ENCODE data around the gene CD300LF. TPM values are rescaled to one million over a fixed set of nuclear protein-coding genes. Genes with fewer than 3 reads are reported as not detected.

CD300LF gene
- polyA plus RNA-seq, 1 donor (not counting 4 experiments of a cell fraction or from before 2014, with no cell fraction given), result not detected

GRCh38 chr17:74663561-74663960 is 49.2 kb downstream of the CD300LF start:
- Histone ChIP-seq H3K4me1 (ENCODE audit: control insufficient read depth, extremely low read depth, insufficient read depth, low read length) (no peaks in the 10 kb centered on the region), H3K9ac (ENCODE audit: control insufficient read depth, extremely low read depth, insufficient read depth, low read length) (no peak overlapping the region), H3K36me3 (ENCODE audit: control insufficient read depth in 2 of 2, extremely low read depth in 1 of 2, insufficient read depth in 2 of 2, low read length in 2 of 2) (no peaks in the 10 kb centered on the region), H3K4me2 (ENCODE audit: control insufficient read depth, extremely low read depth, insufficient read depth, low read depth, low read length) (no peak overlapping the region), H3K9me3 (ENCODE audit: control insufficient read depth, low read depth, low read length) (no peaks in the 10 kb centered on the region), H2AFZ (ENCODE audit: control insufficient read depth, low read length) (no peak overlapping the region), H3K9me1 (ENCODE audit: control insufficient read depth, extremely low read depth, insufficient read depth, low read length) (no peaks in the 10 kb centered on the region), H3K79me2 (ENCODE audit: control insufficient read depth, insufficient read depth, low read length) (no peaks in the 10 kb centered on the region), H3K27me3 (ENCODE audit: control insufficient read depth, extremely low read depth, insufficient read depth, low read length) (no peaks in the 10 kb centered on the region), H4K20me1 (ENCODE audit: control insufficient read depth, extremely low read depth, insufficient read depth, low read length) (no peaks in the 10 kb centered on the region), H3K4me3 (ENCODE audit: control insufficient read depth in 2 of 3, extremely low read depth in 1 of 3, insufficient read depth in 2 of 3, low read depth in 1 of 3, low read length in 3 of 3) (no peak overlapping the region), H3K27ac (ENCODE audit: control insufficient read depth, insufficient read depth, low read length) (no peak overlapping the region)
- FAIRE-seq (no peak), DNase-seq (ENCODE audit: low read depth, low spot score) (no peak)
- dilution Hi-C loops (cut with MboI; ENCODE audit: extremely low pct_ligation_motif_present, low sequenced_read_pairs), result no loop called here
- no peak for TF ChIP-seq EZH2 (IDR thresholded peaks at IDR 0.05; ENCODE audit: low read length)
- TF ChIP-seq, protein P1, sequence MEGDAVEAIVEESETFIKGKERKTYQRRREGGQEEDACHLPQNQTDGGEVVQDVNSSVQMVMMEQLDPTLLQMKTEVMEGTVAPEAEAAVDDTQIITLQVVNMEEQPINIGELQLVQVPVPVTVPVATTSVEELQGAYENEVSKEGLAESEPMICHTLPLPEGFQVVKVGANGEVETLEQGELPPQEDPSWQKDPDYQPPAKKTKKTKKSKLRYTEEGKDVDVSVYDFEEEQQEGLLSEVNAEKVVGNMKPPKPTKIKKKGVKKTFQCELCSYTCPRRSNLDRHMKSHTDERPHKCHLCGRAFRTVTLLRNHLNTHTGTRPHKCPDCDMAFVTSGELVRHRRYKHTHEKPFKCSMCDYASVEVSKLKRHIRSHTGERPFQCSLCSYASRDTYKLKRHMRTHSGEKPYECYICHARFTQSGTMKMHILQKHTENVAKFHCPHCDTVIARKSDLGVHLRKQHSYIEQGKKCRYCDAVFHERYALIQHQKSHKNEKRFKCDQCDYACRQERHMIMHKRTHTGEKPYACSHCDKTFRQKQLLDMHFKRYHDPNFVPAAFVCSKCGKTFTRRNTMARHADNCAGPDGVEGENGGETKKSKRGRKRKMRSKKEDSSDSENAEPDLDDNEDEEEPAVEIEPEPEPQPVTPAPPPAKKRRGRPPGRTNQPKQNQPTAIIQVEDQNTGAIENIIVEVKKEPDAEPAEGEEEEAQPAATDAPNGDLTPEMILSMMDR (optimal IDR thresholded peaks at IDR 0.05 in 1 of 3, IDR thresholded peaks at IDR 0.05 in 1 of 3, conservative IDR thresholded peaks at IDR 0.05 in 1 of 3; ENCODE audit: extremely low read depth in 1 of 3, insufficient read depth in 2 of 3, low read length in 3 of 3), result no peak

GRCh38 chr17:74659889-74660288 is 52.8 kb downstream of the CD300LF start:
- Histone ChIP-seq H3K36me3 (ENCODE audit: control insufficient read depth in 2 of 2, extremely low read depth in 1 of 2, insufficient read depth in 2 of 2, low read length in 2 of 2) (no peaks in the 10 kb centered on the region), H4K20me1 (ENCODE audit: control insufficient read depth, extremely low read depth, insufficient read depth, low read length) (no peaks in the 10 kb centered on the region), H3K9ac (ENCODE audit: control insufficient read depth, extremely low read depth, insufficient read depth, low read length) (no peak overlapping the region), H2AFZ (ENCODE audit: control insufficient read depth, low read length) (no peak overlapping the region), H3K9me1 (ENCODE audit: control insufficient read depth, extremely low read depth, insufficient read depth, low read length) (no peaks in the 10 kb centered on the region), H3K27ac (ENCODE audit: control insufficient read depth, insufficient read depth, low read length) (no peak overlapping the region), H3K4me3 (ENCODE audit: control insufficient read depth in 2 of 3, extremely low read depth in 1 of 3, insufficient read depth in 2 of 3, low read depth in 1 of 3, low read length in 3 of 3) (no peak overlapping the region), H3K27me3 (ENCODE audit: control insufficient read depth, extremely low read depth, insufficient read depth, low read length) (peaks cover under 1% of the 10 kb centered on the region), H3K4me1 (ENCODE audit: control insufficient read depth, extremely low read depth, insufficient read depth, low read length) (no peaks in the 10 kb centered on the region), H3K4me2 (ENCODE audit: control insufficient read depth, extremely low read depth, insufficient read depth, low read depth, low read length) (no peak overlapping the region), H3K79me2 (ENCODE audit: control insufficient read depth, insufficient read depth, low read length) (no peaks in the 10 kb centered on the region), H3K9me3 (ENCODE audit: control insufficient read depth, low read depth, low read length) (no peaks in the 10 kb centered on the region)
- no peak for TF ChIP-seq EZH2 (IDR thresholded peaks at IDR 0.05; ENCODE audit: low read length)
- TF ChIP-seq, protein P1 (optimal IDR thresholded peaks at IDR 0.05 in 1 of 3, IDR thresholded peaks at IDR 0.05 in 1 of 3, conservative IDR thresholded peaks at IDR 0.05 in 1 of 3; ENCODE audit: extremely low read depth in 1 of 3, insufficient read depth in 2 of 3, low read length in 3 of 3), result no peak
- dilution Hi-C loops (cut with MboI; ENCODE audit: extremely low pct_ligation_motif_present, low sequenced_read_pairs), result no loop called here
- no peak for DNase-seq (ENCODE audit: low read depth, low spot score)
- FAIRE-seq, result no peak

Measured in keratinocyte (primary cell).